ENCODE data around the gene SEPTIN7. TPM values are rescaled to one million over a fixed set of nuclear protein-coding genes. Genes with fewer than 3 reads are reported as not detected.

SEPTIN7 gene
- total RNA-seq, 1 experiment from 2014 or later = 140 TPM

DNA sequence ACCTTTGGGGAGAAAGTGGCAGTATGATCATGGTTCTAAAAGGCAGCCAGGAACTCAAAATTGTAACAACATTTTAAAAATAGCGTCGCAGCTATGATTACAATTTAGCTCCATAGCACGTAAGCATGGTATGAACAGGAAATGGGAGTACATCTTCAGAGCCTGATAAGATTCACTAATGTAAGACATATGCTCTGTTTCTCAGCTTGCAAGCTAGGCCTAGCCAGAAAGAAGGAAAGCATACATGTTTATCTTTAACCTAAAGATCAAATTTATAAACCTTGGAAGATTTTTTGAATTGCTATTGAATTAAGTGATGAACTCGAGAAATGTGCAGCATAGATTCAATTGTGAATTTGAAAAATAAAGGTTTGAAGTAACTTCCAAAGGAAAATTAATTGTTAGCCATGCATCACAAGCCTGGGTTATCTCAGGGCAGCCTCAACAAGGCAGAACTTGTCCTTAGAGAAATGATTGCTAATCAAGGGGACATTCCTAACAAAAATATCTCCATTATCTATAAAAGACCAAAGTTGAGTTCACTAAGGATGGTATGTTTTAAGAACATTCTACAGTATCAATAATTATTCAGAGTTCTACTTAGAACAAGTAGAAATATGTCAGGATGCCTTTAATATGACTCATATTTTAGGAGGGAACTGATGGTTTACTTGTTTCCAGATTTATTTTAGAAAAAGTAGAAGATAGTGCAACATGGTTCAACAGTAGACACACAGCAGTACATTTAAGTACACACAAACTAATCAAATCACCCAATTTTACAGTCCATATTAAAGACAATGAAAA lies 38.8 kb upstream of the SEPTIN7 start:
- no peak for TF ChIP-seq CBX3 (IDR thresholded peaks at IDR 0.05; ENCODE audit: low read depth)
- no peak for TF ChIP-seq EZH2phosphoT487 (IDR thresholded peaks at IDR 0.05; ENCODE audit: borderline replicate concordance)
- TF ChIP-seq ZNF274 (IDR thresholded peaks at IDR 0.05; ENCODE audit: low read depth, low read length) = no peak
- TF ChIP-seq TCF7L2 (IDR thresholded peaks at IDR 0.05; ENCODE audit: borderline replicate concordance, extremely low read depth, insufficient read depth, insufficient read length) = no peak
- TF ChIP-seq, protein P1, sequence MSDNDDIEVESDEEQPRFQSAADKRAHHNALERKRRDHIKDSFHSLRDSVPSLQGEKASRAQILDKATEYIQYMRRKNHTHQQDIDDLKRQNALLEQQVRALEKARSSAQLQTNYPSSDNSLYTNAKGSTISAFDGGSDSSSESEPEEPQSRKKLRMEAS (IDR thresholded peaks at IDR 0.05) = no peak
- TF ChIP-seq CEBPB (IDR thresholded peaks at IDR 0.05; ENCODE audit: low read depth) = no peak
- TF ChIP-seq, protein P2, sequence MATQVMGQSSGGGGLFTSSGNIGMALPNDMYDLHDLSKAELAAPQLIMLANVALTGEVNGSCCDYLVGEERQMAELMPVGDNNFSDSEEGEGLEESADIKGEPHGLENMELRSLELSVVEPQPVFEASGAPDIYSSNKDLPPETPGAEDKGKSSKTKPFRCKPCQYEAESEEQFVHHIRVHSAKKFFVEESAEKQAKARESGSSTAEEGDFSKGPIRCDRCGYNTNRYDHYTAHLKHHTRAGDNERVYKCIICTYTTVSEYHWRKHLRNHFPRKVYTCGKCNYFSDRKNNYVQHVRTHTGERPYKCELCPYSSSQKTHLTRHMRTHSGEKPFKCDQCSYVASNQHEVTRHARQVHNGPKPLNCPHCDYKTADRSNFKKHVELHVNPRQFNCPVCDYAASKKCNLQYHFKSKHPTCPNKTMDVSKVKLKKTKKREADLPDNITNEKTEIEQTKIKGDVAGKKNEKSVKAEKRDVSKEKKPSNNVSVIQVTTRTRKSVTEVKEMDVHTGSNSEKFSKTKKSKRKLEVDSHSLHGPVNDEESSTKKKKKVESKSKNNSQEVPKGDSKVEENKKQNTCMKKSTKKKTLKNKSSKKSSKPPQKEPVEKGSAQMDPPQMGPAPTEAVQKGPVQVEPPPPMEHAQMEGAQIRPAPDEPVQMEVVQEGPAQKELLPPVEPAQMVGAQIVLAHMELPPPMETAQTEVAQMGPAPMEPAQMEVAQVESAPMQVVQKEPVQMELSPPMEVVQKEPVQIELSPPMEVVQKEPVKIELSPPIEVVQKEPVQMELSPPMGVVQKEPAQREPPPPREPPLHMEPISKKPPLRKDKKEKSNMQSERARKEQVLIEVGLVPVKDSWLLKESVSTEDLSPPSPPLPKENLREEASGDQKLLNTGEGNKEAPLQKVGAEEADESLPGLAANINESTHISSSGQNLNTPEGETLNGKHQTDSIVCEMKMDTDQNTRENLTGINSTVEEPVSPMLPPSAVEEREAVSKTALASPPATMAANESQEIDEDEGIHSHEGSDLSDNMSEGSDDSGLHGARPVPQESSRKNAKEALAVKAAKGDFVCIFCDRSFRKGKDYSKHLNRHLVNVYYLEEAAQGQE (IDR thresholded peaks at IDR 0.05; ENCODE audit: low read depth) = no peak
- no peak for TF ChIP-seq RAD21 (IDR thresholded peaks at IDR 0.05; ENCODE audit: low read depth)
- TF ChIP-seq POLR2A (IDR thresholded peaks at IDR 0.05; ENCODE audit: borderline replicate concordance, extremely low read depth, insufficient read depth, insufficient read length) = no peak
- no peak for TF ChIP-seq EZH2 (IDR thresholded peaks at IDR 0.05)
- no peak for TF ChIP-seq SIN3A (IDR thresholded peaks at IDR 0.05; ENCODE audit: low read depth)
- TF ChIP-seq, protein P3, sequence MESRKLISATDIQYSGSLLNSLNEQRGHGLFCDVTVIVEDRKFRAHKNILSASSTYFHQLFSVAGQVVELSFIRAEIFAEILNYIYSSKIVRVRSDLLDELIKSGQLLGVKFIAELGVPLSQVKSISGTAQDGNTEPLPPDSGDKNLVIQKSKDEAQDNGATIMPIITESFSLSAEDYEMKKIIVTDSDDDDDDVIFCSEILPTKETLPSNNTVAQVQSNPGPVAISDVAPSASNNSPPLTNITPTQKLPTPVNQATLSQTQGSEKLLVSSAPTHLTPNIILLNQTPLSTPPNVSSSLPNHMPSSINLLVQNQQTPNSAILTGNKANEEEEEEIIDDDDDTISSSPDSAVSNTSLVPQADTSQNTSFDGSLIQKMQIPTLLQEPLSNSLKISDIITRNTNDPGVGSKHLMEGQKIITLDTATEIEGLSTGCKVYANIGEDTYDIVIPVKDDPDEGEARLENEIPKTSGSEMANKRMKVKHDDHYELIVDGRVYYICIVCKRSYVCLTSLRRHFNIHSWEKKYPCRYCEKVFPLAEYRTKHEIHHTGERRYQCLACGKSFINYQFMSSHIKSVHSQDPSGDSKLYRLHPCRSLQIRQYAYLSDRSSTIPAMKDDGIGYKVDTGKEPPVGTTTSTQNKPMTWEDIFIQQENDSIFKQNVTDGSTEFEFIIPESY (IDR thresholded peaks at IDR 0.05; ENCODE audit: extremely low read depth, insufficient replicate concordance, low read length) = no peak
- no peak for TF ChIP-seq ELF1 (IDR thresholded peaks at IDR 0.05; ENCODE audit: borderline replicate concordance, low read depth)
- intact Hi-C loops (cut with micrococcal nuclease) = no loop called here
- Histone ChIP-seq H3K9me2 (ENCODE audit: insufficient read depth) (no peaks in the 10 kb centered on the region), H3K27me3 (ENCODE audit: insufficient read depth, low read length) (no peaks in the 10 kb centered on the region), H3K4me3 (replicated peaks in 1 of 2; ENCODE audit: low read depth in 1 of 2, low read length in 2 of 2) (no peak overlapping the region), H3K9me3 (ENCODE audit: control insufficient read depth in 1 of 2, insufficient read depth in 1 of 2, low read depth in 1 of 2, low read length in 2 of 2) (no peaks in the 10 kb centered on the region), H3K27ac (ENCODE audit: low read depth, low read length) (no peak overlapping the region), H2AFZ (ENCODE audit: low read depth, low read length, poor library complexity, severe bottlenecking) (no peak overlapping the region), H3K36me3 (ENCODE audit: control insufficient read depth in 1 of 2, insufficient read depth in 2 of 2, low read length in 2 of 2) (no peaks in the 10 kb centered on the region), H4K20me1 (ENCODE audit: insufficient read depth) (no peaks in the 10 kb centered on the region), H3K79me2 (ENCODE audit: insufficient read depth, low read length) (no peaks in the 10 kb centered on the region), H3K4me2 (ENCODE audit: low read length) (no peak overlapping the region), H3K4me1 (ENCODE audit: control insufficient read depth in 1 of 2, insufficient read depth in 2 of 2, low read length in 2 of 2) (no peaks in the 10 kb centered on the region), H3K9ac (ENCODE audit: low read length) (no peak overlapping the region)
- no TSS peak for BruUV-seq (replicated peaks)
- no peak for ATAC-seq
- DNase-seq (ENCODE audit: low read depth, low spot score) = no peak
- ChIA-PET CTCF (no interaction called here), RAD21 (ENCODE audit: low non-redundant PET in 1 of 2, low total read pairs in 2 of 2, uncharacterized antibody in 2 of 2, unreplicated experiment in 2 of 2) (no interaction called here), POLR2A (no interaction called here)

Data from HCT116 (cell line).